Hepatocyte (in vitro differentiated cells): ENCODE data around the gene CUX1.

ENCODE experiments used
- CTCF ChIP-seq: fragments of 200-600 bp; sonication (generic); IDR thresholded peaks from 2 replicates; pipeline ENCODE4 v1.5.1; 2016; ENCODE audit warnings: antibody characterized with exemption, mild to moderate bottlenecking; ENCODE audit not compliant: poor library complexity
- EZH2 ChIP-seq: fragments of 200-600 bp; sonication (generic); IDR thresholded peaks from 2 replicates; pipeline ENCODE4 v1.6.1; 2016; ENCODE audit warnings: antibody characterized with exemption, mild to moderate bottlenecking, borderline replicate concordance

DNA sequence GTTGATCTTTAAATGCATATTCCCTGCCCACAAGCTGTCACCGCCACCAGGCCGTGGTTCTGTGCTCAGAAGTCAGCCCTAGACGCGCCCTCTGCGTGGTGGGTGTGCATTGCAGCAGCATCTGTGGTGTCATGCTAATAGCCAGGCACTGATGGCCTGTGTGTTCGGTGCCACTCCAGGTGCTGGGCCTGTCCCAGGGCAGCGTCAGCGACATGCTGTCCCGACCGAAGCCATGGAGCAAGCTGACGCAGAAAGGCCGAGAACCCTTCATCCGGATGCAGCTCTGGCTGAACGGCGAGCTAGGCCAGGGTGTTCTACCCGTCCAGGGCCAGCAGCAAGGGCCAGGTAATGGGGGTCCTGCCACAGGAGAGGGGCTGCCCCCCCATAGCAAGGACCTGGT is 386.8 kb downstream of the CUX1 start:
- no peak for TF ChIP-seq CTCF
- TF ChIP-seq EZH2, result no peak
